Measurements from ENCODE around the gene SLC27A5.

DNA sequence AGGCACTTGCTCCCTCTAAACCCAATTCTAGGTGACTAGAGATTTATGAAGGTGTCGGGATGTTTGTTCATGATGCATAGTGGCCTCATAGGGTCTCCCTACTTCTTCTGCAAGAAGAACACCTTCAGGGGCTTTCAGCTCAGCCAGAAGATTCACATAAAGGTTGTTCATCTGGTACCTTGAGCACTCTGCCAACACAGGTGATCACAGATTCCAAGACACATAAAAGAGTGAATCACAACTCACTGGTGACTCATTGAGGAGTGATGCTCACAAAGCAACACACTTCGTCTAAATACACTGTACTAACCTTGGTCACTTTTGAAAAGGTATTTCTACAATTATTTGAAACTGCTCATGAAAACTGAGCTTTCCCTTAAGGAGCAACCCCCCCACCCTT is 51.8 kb downstream of the SLC27A5 start:
- TF ChIP-seq REST (IDR thresholded peaks at IDR 0.05; ENCODE audit: unreplicated experiment) (no peak), JUNB (IDR thresholded peaks at IDR 0.05; ENCODE audit: unreplicated experiment) (no peak), EZH2 (IDR thresholded peaks at IDR 0.05; ENCODE audit: low read depth, unreplicated experiment) (no peak), POLR2AphosphoS5 (IDR thresholded peaks at IDR 0.05; ENCODE audit: low read depth) (no peak), CREB1 (CRISPR knock-in tag; IDR thresholded peaks at IDR 0.05; ENCODE audit: low read depth) (no peak), EZH2phosphoT487 (IDR thresholded peaks at IDR 0.05; ENCODE audit: unreplicated experiment) (no peak), NANOG (IDR thresholded peaks at IDR 0.05; ENCODE audit: borderline replicate concordance) (no peak), ETS1 (IDR thresholded peaks at IDR 0.05) (no peak), ZNF331 (CRISPR knock-in tag; IDR thresholded peaks at IDR 0.05; ENCODE audit: low read depth) (no peak), ZNF114 (CRISPR knock-in tag; IDR thresholded peaks at IDR 0.05) (no peak), STAT1 (IDR thresholded peaks at IDR 0.05; ENCODE audit: unreplicated experiment) (no peak)
- TF ChIP-seq, protein P1, sequence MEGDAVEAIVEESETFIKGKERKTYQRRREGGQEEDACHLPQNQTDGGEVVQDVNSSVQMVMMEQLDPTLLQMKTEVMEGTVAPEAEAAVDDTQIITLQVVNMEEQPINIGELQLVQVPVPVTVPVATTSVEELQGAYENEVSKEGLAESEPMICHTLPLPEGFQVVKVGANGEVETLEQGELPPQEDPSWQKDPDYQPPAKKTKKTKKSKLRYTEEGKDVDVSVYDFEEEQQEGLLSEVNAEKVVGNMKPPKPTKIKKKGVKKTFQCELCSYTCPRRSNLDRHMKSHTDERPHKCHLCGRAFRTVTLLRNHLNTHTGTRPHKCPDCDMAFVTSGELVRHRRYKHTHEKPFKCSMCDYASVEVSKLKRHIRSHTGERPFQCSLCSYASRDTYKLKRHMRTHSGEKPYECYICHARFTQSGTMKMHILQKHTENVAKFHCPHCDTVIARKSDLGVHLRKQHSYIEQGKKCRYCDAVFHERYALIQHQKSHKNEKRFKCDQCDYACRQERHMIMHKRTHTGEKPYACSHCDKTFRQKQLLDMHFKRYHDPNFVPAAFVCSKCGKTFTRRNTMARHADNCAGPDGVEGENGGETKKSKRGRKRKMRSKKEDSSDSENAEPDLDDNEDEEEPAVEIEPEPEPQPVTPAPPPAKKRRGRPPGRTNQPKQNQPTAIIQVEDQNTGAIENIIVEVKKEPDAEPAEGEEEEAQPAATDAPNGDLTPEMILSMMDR (conservative IDR thresholded peaks at IDR 0.05; ENCODE audit: low read depth in 2 of 2), result no peak

Measured in GM23338 (cell line).